Measurements from ENCODE around the gene SIGLEC7.
A peak's percentile ranks its signal among the peaks of the same experiment; 100 is the strongest.

Gene SIGLEC7

GRCh38 chr19:51097166-51097738 lies 44.8 kb upstream of the SIGLEC7 start:
- H3K36me3 ChIP-seq, result peaks cover under 1% of the 10 kb centered on the region
- peak; percentile 64 for TF ChIP-seq CTCF (IDR thresholded peaks at IDR 0.05; ENCODE audit: low read depth, low read length)
- H3K27me3 ChIP-seq (ENCODE audit: insufficient read depth, low read depth, severe bottlenecking), result peaks cover 23% of the 10 kb centered on the region
- DNase-seq, result peak; percentile 69
- H3K4me3 ChIP-seq (ENCODE audit: low read depth, low read length), result no peak overlapping the region
- H3K27ac ChIP-seq, result no peak overlapping the region
- H3K9me3 ChIP-seq (ENCODE audit: severe bottlenecking), result no peaks in the 10 kb centered on the region

GRCh38 chr19:51097796-51098195 lies 44.3 kb upstream of the SIGLEC7 start:
- no peak for DNase-seq
- no peaks in the 10 kb centered on the region for H3K9me3 ChIP-seq (ENCODE audit: severe bottlenecking)
- H3K27me3 ChIP-seq (ENCODE audit: insufficient read depth, low read depth, severe bottlenecking), result peaks cover 17% of the 10 kb centered on the region
- H3K4me3 ChIP-seq (ENCODE audit: low read depth, low read length), result no peak overlapping the region
- H3K27ac ChIP-seq, result no peak overlapping the region
- TF ChIP-seq CTCF (IDR thresholded peaks at IDR 0.05; ENCODE audit: low read depth, low read length), result no peak
- H3K36me3 ChIP-seq, result peaks cover 6% of the 10 kb centered on the region

GRCh38 chr19:51098365-51099046 lies 43.6 kb upstream of the SIGLEC7 start:
- no peak for TF ChIP-seq CTCF (IDR thresholded peaks at IDR 0.05; ENCODE audit: low read depth, low read length)
- peaks cover 10% of the 10 kb centered on the region for H3K27me3 ChIP-seq (ENCODE audit: insufficient read depth, low read depth, severe bottlenecking)
- no peak overlapping the region for H3K4me3 ChIP-seq (ENCODE audit: low read depth, low read length)
- DNase-seq, result no peak
- no peaks in the 10 kb centered on the region for H3K9me3 ChIP-seq (ENCODE audit: severe bottlenecking)
- peaks cover 8% of the 10 kb centered on the region for H3K36me3 ChIP-seq
- H3K27ac ChIP-seq, result no peak overlapping the region

- Histone ChIP-seq H3K36me3 (peaks cover 8% of the 10 kb centered on the region), H3K27ac (no peak overlapping the region), H3K27me3 (ENCODE audit: insufficient read depth, low read depth, severe bottlenecking) (peaks cover 5% of the 10 kb centered on the region), H3K4me3 (ENCODE audit: low read depth, low read length) (no peak overlapping the region), H3K9me3 (ENCODE audit: severe bottlenecking) (no peaks in the 10 kb centered on the region)
- no peak for TF ChIP-seq CTCF (IDR thresholded peaks at IDR 0.05; ENCODE audit: low read depth, low read length)
- no peak for DNase-seq
Measured at GRCh38 chr19:51099047-51099382, 43.1 kb upstream of the SIGLEC7 start.

GRCh38 chr19:51100601-51101000 lies 41.5 kb upstream of the SIGLEC7 start:
- no peaks in the 10 kb centered on the region for H3K27me3 ChIP-seq (ENCODE audit: insufficient read depth, low read depth, severe bottlenecking)
- no peak overlapping the region for H3K27ac ChIP-seq
- no peak for DNase-seq
- H3K9me3 ChIP-seq (ENCODE audit: severe bottlenecking), result no peaks in the 10 kb centered on the region
- no peak for TF ChIP-seq CTCF (IDR thresholded peaks at IDR 0.05; ENCODE audit: low read depth, low read length)
- no peak overlapping the region for H3K4me3 ChIP-seq (ENCODE audit: low read depth, low read length)
- peaks cover 8% of the 10 kb centered on the region for H3K36me3 ChIP-seq

Measured in WERI-Rb-1 (cell line).